ENCODE measurements around the gene ZNF669. TPM values are rescaled to one million over a fixed set of nuclear protein-coding genes. Genes with fewer than 3 reads are reported as not detected.

The ZNF669 gene
- total RNA-seq, 1 experiment from 2014 or later = 7.2 TPM

GRCh38 chr1:247060771-247061170 lies 43.4 kb downstream of the ZNF669 start:
- POLR2A ChIA-PET = no interaction called here
- Histone ChIP-seq H3K4me1 (ENCODE audit: control insufficient read depth in 1 of 2, insufficient read depth in 2 of 2, low read length in 2 of 2) (no peaks in the 10 kb centered on the region), H3K79me2 (ENCODE audit: insufficient read depth, low read length) (peaks cover 88% of the 10 kb centered on the region), H2AFZ (ENCODE audit: low read depth, low read length, poor library complexity, severe bottlenecking) (no peak overlapping the region), H3K27ac (ENCODE audit: low read depth, low read length) (no peak overlapping the region), H4K20me1 (ENCODE audit: insufficient read depth) (no peaks in the 10 kb centered on the region), H3K9me2 (ENCODE audit: insufficient read depth) (no peaks in the 10 kb centered on the region), H3K9me3 (ENCODE audit: control insufficient read depth in 1 of 2, insufficient read depth in 1 of 2, low read depth in 1 of 2, low read length in 2 of 2) (peaks cover 6 to 17% of the 10 kb centered on the region in 2 experiments; a peak in 3 of 4 replicates), H3K9ac (ENCODE audit: low read length) (no peak overlapping the region), H3K36me3 (ENCODE audit: control insufficient read depth in 1 of 2, insufficient read depth in 2 of 2, low read length in 2 of 2) (peaks cover 0 to 4% of the 10 kb centered on the region in 2 experiments; a peak in 1 of 4 replicates), H3K4me2 (ENCODE audit: low read length) (no peak overlapping the region), H3K27me3 (ENCODE audit: insufficient read depth, low read length) (no peaks in the 10 kb centered on the region), H3K4me3 (replicated peaks in 1 of 2; ENCODE audit: low read depth in 1 of 2, low read length in 2 of 2) (no peak overlapping the region)
- no peak for TF ChIP-seq CTCF (IDR thresholded peaks at IDR 0.05 in 2 of 3, conservative IDR thresholded peaks at IDR 0.05 in 1 of 3; ENCODE audit: borderline replicate concordance in 1 of 3, insufficient read depth in 1 of 3, low read depth in 2 of 3, low read length in 2 of 3)
- no peak for TF ChIP-seq EZH2phosphoT487 (IDR thresholded peaks at IDR 0.05; ENCODE audit: borderline replicate concordance)
- TF ChIP-seq SP1 (IDR thresholded peaks at IDR 0.05; ENCODE audit: low read depth) = no peak
- no peak for TF ChIP-seq FOSL1 (IDR thresholded peaks at IDR 0.05; ENCODE audit: low read depth)
- no peak for TF ChIP-seq CEBPB (IDR thresholded peaks at IDR 0.05; ENCODE audit: low read depth)
- TF ChIP-seq JUND (IDR thresholded peaks at IDR 0.05) = no peak
- TF ChIP-seq EGR1 (IDR thresholded peaks at IDR 0.05; ENCODE audit: low read depth) = no peak
- no peak for TF ChIP-seq CBX3 (IDR thresholded peaks at IDR 0.05; ENCODE audit: low read depth)
- TF ChIP-seq ELF1 (IDR thresholded peaks at IDR 0.05; ENCODE audit: borderline replicate concordance, low read depth) = no peak
- TF ChIP-seq EZH2 (IDR thresholded peaks at IDR 0.05) = no peak
- TF ChIP-seq REST (IDR thresholded peaks at IDR 0.05; ENCODE audit: low read depth) = no peak
- no peak for TF ChIP-seq ZBTB33 (IDR thresholded peaks at IDR 0.05; ENCODE audit: extremely low read depth, insufficient replicate concordance, low read length)
- no peak for TF ChIP-seq SRF (IDR thresholded peaks at IDR 0.05; ENCODE audit: low read depth)
- no peak for TF ChIP-seq POLR2AphosphoS5 (IDR thresholded peaks at IDR 0.05; ENCODE audit: low read depth, low read length)
- no peak for TF ChIP-seq ATF3 (IDR thresholded peaks at IDR 0.05)
- TF ChIP-seq ZNF274 (IDR thresholded peaks at IDR 0.05; ENCODE audit: low read depth, low read length) = no peak
- no peak for TF ChIP-seq SIN3A (IDR thresholded peaks at IDR 0.05; ENCODE audit: low read depth)
- no peak for TF ChIP-seq TCF7L2 (IDR thresholded peaks at IDR 0.05; ENCODE audit: borderline replicate concordance, extremely low read depth, insufficient read depth, insufficient read length)
- TF ChIP-seq ZFX (IDR thresholded peaks at IDR 0.05) = no peak
- no peak for TF ChIP-seq YY1 (IDR thresholded peaks at IDR 0.05; ENCODE audit: extremely low read depth, insufficient replicate concordance, low read depth, low read length)
- no peak for ATAC-seq
- BruUV-seq (replicated peaks) = no TSS peak
- no peak for DNase-seq (ENCODE audit: low read depth, low spot score)
- intact Hi-C loops (cut with micrococcal nuclease) = loop anchor here (10.0 kb wide), 1 partner anchor 94 kb away; no protein-coding TSS in a partner anchor
- RAD21 ChIA-PET (ENCODE audit: low non-redundant PET in 1 of 2, low total read pairs in 2 of 2, uncharacterized antibody in 2 of 2, unreplicated experiment in 2 of 2) = no interaction called here
- CTCF ChIA-PET = no interaction called here

Data from HCT116 (cell line).